ENCODE measurements around the gene CNTN5. TPM values are rescaled to one million over a fixed set of nuclear protein-coding genes. Genes with fewer than 3 reads are reported as not detected.

Gene CNTN5
- total RNA-seq, 2 donors from 2014 or later, result 0.85 to 4.2 TPM

DNA sequence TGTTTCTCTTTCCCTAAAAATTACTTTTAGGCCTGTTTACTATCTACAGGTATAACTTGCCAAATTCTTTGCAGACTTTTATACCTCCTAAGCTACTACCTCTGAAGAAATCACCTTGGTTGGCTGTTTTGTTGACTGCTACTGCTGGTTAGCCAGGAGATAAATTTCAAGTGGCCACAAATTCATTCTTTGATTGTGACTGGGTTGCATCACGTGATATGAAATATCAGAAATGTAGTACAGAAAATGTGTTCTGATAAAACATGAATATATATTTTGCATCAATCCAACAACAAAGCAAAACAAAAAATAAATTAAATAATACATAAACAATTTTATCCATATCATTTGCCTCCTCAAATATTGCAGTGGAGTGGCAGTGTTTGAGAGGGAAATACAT lies 291.1 kb downstream of the CNTN5 start:
- Histone ChIP-seq H3K36me3 (no peaks in the 10 kb centered on the region), H3K27ac (no peak overlapping the region), H3K27me3 (replicated peaks; ENCODE audit: insufficient read depth) (no peaks in the 10 kb centered on the region), H3K9me3 (no peaks in the 10 kb centered on the region), H3K4me3 (no peak overlapping the region), H3K4me1 (ENCODE audit: control insufficient read depth in 1 of 2, low read depth in 2 of 2) (peaks cover 0 to 1% of the 10 kb centered on the region in 2 donors)
- no peak for DNase-seq (ENCODE audit: low spot score)
- ATAC-seq (ENCODE audit: insufficient number of reproducible peaks, low FRiP score, low read depth), result no peak
- TF ChIP-seq, protein P1, sequence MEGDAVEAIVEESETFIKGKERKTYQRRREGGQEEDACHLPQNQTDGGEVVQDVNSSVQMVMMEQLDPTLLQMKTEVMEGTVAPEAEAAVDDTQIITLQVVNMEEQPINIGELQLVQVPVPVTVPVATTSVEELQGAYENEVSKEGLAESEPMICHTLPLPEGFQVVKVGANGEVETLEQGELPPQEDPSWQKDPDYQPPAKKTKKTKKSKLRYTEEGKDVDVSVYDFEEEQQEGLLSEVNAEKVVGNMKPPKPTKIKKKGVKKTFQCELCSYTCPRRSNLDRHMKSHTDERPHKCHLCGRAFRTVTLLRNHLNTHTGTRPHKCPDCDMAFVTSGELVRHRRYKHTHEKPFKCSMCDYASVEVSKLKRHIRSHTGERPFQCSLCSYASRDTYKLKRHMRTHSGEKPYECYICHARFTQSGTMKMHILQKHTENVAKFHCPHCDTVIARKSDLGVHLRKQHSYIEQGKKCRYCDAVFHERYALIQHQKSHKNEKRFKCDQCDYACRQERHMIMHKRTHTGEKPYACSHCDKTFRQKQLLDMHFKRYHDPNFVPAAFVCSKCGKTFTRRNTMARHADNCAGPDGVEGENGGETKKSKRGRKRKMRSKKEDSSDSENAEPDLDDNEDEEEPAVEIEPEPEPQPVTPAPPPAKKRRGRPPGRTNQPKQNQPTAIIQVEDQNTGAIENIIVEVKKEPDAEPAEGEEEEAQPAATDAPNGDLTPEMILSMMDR (IDR thresholded peaks at IDR 0.05), result no peak

DNA sequence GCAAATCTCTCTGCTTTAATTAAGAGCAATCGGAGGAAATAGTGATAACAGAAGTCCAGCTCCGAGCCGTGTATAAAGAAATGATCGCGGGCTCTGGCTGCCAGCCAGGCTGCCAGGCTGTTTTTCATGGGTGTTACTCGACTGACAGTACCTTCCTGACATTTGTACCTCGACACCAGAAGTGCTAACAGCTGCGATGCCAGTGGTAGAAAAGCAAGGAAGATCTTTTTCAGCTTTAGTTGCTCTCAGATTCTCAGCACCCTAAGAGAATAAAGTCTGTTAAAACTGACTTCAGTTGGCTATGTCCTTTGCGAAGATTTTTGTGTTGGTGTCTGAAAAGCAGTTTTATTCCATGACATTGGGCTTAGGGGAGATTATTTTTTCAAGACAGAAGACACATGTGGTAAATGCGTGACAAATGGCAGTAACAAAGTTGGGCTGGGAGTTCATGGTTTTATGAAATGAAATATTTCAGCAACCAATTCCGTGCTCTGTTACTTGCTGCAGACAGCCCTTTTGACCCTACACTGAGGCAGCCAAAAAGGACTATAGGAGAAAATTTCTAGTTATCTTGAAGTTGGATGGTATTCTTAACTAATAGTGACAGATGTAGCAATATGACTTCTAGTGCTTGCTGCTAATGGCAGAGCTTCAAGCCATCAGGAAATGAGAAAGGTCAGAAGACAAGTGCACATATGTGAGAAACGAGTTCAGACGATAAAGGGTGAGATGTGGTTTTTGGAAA lies 296.2 kb downstream of the CNTN5 start:
- Histone ChIP-seq H3K4me1 (ENCODE audit: control insufficient read depth in 1 of 2, low read depth in 2 of 2) (peaks cover 0 to 2% of the 10 kb centered on the region in 2 donors), H3K27me3 (replicated peaks; ENCODE audit: insufficient read depth) (no peaks in the 10 kb centered on the region), H3K9me3 (no peaks in the 10 kb centered on the region), H3K36me3 (no peaks in the 10 kb centered on the region), H3K4me3 (peak overlapping the region; percentile 58), H3K27ac (no peak overlapping the region)
- no peak for ATAC-seq (ENCODE audit: insufficient number of reproducible peaks, low FRiP score, low read depth)
- TF ChIP-seq, protein P1 (IDR thresholded peaks at IDR 0.05), result no peak
- DNase-seq (ENCODE audit: low spot score), result no peak

DNA sequence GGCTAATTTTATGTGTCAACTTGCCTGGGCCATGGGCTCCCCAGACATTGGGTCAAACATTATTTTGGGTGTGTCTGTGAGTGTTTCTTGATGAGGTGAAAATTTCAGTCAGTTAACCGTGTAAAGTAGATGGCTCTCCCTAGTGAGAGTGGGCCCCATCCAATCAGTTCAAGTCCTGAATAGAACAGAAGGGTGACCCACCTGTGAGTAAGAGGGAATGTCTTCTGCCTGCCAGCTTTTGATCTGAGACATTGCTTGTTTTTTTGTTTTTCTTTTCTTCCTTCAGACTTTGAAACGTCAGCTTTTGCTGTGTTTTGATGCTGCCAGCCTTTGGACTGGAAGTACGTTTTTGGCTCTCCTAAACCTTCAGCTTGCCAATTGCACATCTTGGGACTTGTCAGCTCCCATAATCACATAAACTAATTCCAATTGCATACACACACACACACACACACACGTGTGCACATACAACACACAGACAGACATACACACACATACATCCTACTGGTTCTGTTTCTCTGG lies 300.1 kb downstream of the CNTN5 start:
- H3K36me3 ChIP-seq, result no peaks in the 10 kb centered on the region
- no peaks in the 10 kb centered on the region for H3K9me3 ChIP-seq
- ATAC-seq (ENCODE audit: insufficient number of reproducible peaks, low FRiP score, low read depth) (no peak), DNase-seq (ENCODE audit: low spot score) (no peak)
- TF ChIP-seq, protein P1 (IDR thresholded peaks at IDR 0.05), result no peak
- H3K4me3 ChIP-seq, result no peak overlapping the region
- no peaks in the 10 kb centered on the region for H3K27me3 ChIP-seq (replicated peaks; ENCODE audit: insufficient read depth)
- H3K4me1 ChIP-seq (ENCODE audit: control insufficient read depth in 1 of 2, low read depth in 2 of 2), result peaks cover 0 to 2% of the 10 kb centered on the region in 2 donors
- no peak overlapping the region for H3K27ac ChIP-seq

DNA sequence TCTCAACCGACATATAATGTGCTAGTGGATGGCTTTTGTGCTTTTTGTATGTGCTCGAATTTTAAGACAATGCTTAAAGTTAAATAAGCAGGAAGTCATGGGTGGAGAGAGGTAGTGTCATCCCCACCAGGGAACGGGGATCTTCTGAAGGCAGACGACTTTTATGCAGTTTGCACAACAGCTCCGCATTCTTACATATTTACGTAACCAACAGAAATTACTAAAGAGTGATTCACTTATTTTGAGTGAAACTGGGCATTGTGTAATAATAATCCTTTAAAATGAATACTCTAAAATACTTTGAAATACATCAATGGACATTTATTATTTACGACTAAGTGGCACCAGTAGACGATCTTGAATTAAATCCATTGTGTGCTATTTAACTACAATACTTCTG lies 305.1 kb downstream of the CNTN5 start:
- DNase-seq (ENCODE audit: low spot score) (no peak), ATAC-seq (ENCODE audit: insufficient number of reproducible peaks, low FRiP score, low read depth) (no peak)
- Histone ChIP-seq H3K27ac (no peak overlapping the region), H3K4me1 (ENCODE audit: control insufficient read depth in 1 of 2, low read depth in 2 of 2) (no peaks in the 10 kb centered on the region), H3K36me3 (no peaks in the 10 kb centered on the region), H3K9me3 (no peaks in the 10 kb centered on the region), H3K27me3 (replicated peaks; ENCODE audit: insufficient read depth) (no peaks in the 10 kb centered on the region), H3K4me3 (no peak overlapping the region)
- TF ChIP-seq, protein P1 (IDR thresholded peaks at IDR 0.05), result no peak

DNA sequence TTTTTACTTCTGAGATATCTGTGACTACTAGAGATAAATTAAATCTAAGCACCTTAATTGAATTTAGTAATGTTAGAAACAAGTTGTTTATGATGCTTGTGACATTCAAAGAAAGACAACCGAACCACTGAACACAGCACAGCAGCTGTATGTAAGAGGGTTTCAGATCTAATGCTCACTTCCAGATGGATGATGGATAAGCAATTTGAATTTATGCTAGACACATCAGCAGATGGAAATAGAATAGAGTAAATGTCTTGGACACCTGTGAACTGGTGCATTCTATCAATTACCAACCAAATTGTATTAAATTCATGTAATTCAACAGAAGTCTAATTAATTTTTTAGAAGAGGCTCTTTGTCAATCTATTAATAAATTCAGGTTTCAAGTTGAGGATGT lies 306.3 kb downstream of the CNTN5 start:
- ATAC-seq (ENCODE audit: insufficient number of reproducible peaks, low FRiP score, low read depth), result no peak
- no peaks in the 10 kb centered on the region for H3K27me3 ChIP-seq (replicated peaks; ENCODE audit: insufficient read depth)

More for the DNA sequence above, 306.3 kb downstream of the CNTN5 start:
- Histone ChIP-seq H3K4me1 (ENCODE audit: control insufficient read depth in 1 of 2, low read depth in 2 of 2) (no peaks in the 10 kb centered on the region), H3K9me3 (no peaks in the 10 kb centered on the region), H3K36me3 (no peaks in the 10 kb centered on the region), H3K4me3 (no peak overlapping the region), H3K27ac (no peak overlapping the region)
- DNase-seq (ENCODE audit: low spot score), result no peak
- TF ChIP-seq, protein P1 (IDR thresholded peaks at IDR 0.05), result no peak

Data from thoracic aorta (tissue), 2 donors.